Measurements from ENCODE around the gene PTPRO.

- TF ChIP-seq CTCF (IDR thresholded peaks at IDR 0.05) (no peak), ZFX (IDR thresholded peaks at IDR 0.05; ENCODE audit: borderline replicate concordance) (no peak)
Measured at GRCh38 chr12:15427913-15428312, 105.6 kb downstream of the PTPRO start.
